LoVo (cell line): ENCODE results near the gene COA5.
A peak's percentile ranks its signal among the peaks of the same experiment; 100 is the strongest.

Source experiments
- DNase-seq: peaks from one replicate; pipeline ENCODE4 v3.0.0-alpha.2; 2016; ENCODE audit warnings: low spot score

The COA5 gene

DNA sequence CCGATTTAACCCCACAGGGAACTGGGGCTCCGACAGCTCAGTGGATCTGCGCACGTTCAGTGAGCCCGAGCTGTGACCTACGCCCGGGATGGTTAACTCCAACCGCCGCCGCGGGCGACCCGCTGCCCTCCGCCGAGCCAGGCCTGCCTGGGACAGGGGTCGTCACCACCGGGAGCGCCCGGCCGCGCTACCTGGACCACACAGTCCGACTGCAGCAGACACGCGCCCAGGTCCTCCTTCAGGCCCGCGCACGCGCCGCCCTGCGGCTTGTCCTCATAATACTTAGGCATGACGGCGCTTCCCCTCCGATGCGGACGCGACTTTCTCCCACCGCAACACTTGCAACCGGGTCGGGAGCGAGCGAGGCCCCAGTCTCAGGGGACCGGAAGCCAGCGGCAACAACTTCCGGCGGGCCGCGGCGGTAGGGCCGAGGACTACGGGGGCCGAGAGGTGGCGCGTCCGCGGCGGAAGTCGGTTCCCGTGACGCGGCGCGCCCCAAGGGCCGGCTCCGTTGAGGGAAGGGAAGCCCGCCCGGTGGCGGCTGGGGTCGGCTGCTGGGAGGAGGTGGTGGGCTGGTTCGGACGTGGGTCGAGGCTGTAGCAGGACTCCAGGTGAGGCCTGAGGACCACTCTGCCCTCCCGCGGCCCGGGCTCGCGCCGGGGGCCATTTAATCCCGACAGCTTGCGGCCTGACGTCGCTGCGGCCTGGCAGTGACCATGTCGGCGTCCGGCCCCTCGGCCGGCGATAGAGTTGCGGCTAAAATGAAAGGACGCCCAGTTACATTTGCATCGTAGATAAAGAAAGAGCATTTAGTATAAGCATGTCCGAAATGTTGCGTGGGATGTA is at the start of gene COA5, which contains the start of gene UNC50:
Gene COA5 (minus strand): TSS at position 397 of the 846 bp plus-strand sequence. CDS start 107 bp downstream, at position 290.
Gene UNC50 (plus strand): TSS at position 474 of the 846 bp plus-strand sequence. CDS start 1,171 bp downstream, outside the sequence.
- peak; percentile 89 for DNase-seq

DNA sequence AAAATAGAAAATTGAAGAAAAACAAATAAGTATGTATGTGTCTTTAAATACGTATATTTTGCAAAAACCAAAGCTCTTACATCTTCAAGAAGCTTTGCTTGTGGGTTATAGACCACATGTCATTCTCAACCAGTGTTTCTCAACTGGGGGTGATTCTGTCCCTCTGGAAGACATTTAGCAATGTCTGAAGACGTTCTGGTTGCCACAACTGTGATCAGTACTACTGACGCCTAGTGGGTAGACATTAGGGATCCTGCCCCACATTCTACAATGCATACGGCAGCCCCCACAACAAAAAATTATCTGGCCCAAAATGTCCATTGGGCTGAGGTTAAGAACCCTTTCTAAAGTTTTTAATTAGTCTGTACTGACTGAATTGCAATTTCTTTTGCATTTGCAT is 48.5 kb upstream of the COA5 start:
- no peak for DNase-seq

DNA sequence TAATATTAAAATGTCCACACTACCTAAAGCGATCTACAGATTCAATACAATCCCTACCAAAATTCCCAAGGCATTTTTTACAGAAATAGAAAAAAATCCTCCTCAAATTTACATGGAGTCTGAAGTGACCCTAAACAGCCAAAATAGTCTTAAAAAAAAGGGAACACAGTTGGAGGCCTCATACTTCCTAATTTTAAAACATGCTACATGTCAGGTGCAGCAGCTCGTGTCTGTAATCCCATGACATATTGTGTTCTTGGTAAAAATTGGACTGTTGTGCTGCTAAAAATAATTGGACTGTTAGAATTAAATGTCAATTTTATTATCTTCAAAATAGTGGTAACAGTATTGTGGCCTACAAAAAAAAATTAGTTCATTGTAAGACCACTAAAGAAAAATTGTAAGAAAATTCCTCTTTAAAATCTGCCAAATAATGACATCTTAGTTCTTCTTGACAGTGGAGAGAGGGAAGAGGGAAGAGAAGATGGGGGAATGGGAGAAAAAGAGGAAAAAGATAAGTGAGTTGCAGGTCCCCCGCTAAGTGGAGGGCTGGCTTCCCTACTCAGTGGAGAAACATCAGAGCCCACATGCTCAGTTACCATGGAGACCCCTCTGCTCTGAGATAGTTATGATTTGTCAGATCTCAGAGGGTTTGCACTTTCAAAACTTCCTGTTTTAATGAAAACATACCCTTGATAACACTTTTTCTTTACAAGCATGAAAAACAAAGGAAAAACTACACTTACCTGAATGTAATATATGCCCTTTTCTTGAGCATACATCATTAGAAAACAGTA is 46.6 kb upstream of the COA5 start:
- DNase-seq = no peak

GRCh38 chr2:98650998-98651397 is 42.7 kb upstream of the COA5 start:
- no peak for DNase-seq

- no peak for DNase-seq
These were observed 41.7 kb upstream of the COA5 start for GRCh38 chr2:98649992-98650375.

DNA sequence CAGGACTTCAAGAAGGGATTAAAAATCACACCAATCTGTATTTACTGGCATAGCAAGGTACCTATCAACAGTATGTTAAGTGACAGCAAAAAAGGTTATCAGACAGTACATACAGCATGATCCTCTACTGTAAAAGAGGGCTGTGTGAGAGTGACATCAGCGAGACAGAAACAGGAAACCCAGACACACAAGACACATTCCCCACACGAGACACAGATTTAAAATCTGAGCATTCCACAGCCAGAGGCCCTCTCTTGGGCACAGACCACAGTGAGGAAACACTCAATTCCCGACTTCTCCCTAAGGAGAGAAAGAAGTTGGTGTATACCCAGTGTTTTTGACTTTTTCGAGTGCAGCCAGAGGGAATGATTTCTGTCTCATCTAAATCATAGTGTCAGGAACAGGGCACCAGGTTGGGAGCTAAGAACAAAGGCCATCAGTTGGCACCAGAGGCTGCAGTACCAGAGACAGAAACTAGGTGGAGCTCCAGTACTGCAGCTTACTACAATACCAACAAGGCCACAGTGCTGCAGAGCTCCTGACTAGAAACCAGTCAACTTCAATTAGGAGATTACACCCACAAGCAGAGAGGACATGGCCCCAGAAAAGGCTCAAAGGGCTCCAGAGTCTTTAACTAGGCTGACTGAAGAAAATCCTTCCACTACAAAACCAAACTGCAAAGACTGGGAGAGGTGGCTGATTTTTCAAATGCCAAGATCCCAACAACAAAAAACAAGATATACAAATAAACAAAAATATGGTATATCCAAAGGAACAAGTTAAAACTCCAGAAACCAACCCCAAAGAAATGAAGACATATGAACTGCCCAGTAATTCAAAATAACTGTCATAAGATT is 41.1 kb upstream of the COA5 start:
- DNase-seq = peak; percentile 84

DNA sequence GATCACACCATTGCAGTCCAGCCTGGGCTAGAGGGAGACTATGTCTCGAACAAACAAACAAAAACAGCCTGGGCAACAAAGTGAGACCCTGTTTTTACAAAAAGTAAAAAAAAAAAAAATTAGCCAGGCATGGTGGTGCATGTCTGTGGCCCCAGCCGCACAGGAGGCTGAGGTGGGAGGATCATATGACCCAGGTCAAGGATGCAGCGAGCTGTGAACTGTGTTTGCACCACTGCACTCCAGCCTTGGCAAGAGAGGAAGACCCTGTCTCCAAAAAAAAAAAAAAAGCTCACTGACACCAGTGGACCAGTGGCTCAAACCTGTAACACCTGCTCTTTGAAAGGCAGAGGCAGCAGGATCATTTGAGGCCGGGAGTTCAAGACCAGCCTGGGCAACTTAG is 40.1 kb upstream of the COA5 start:
- DNase-seq = no peak

GRCh38 chr2:98647636-98648035 is 39.3 kb upstream of the COA5 start:
- DNase-seq = no peak

DNA sequence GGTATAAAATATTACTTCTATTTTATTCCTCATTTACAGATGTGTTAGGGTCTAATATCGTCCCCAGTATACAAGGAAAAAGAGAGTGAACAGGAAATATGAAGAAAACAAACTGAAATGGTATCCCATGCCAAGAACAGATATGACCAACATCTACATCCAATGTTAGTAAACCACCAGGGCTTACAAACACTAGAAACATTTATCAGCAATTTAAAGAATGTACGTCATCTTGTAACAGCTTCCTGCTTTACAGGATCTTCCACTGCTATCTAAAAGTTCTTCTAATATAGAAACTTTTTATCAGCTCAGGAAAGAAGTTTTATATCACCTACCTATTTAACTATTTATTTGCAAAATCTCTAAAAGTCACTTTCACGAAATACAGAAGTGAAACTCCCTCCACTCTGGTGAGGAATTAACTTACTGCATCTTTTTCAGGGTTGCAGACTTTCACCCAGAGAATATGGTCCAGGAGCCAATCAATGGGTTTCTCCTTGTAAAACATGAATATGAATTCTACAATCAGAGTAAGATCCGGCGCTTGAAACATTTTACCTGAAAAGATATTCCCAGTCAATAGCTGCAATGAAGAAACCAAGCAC is 35.3 kb upstream of the COA5 start:
- DNase-seq = no peak

DNA sequence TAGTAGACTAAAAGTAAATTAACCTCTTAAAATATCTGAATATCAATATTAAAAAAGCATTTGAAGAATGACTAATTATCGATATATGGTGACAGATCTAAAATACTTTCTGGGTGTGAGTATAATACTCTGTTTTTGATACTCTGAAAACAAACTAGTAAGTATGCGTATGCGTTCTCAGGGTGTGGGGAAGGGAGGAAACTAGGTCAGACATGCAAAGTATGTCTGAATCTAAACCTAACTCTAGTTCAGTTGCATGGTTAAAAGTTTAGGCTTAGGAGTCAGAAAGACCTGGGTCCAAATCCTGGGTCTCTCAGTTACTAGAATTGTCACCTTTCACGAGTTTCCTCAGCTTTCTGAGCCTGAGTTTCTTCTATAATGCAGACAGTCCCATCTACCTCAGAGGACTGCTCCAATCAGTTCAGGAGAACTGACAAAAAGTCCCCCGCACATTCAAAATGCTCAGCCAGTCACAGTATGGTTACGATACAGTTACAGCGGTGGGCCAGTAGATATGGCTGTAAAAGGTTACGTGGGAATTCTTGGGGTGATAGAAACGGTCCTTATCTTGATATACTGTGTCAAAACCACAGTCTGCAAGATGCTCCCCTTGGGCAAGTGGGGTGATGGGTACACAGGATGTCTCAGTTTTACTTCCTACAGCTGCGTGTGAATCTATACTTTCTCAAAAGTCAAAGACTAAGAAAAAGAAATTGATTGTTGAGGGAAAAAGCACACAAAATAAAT is 29.3 kb upstream of the COA5 start:
- DNase-seq = no peak

- no peak for DNase-seq
These were observed 26.2 kb upstream of the COA5 start for GRCh38 chr2:98634406-98635092.

DNA sequence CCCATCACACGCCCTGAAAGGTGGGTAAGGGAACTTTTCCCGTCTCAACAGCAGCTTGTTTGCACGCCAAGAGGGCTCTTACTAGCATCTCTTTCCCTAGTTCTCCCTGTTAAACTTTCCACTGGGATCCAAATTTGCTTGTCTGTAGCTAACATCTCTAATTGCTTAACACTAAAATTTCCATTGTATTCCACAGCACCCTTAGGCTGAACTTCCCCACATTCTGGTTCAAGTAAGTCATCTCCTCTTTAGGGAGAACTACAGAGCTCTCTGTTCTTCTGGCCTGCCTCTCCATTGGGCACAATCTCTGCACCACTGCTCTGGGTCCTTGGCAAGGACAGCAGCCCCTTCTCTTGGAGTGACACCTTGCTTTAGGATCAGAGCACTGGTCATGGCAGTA is 24.0 kb upstream of the COA5 start:
- DNase-seq = no peak

DNA sequence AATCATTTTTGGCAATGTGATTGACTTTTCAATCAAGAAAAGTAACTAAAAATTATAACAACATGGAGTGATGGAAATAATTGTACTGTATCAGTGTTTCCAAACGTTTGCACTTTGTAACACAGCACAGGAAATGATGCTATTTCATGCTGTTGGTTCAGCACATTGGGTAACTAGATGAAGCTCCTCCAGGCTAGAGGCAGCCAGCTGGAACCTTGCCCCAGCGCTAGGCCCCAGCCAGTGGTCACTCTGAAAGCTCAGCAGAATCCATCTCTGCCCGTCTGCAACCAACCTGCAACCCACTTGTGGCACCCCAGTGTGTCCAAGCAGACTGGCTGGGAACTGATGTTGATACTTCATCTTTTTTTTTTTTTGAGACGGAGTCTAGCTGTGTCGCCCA is 15.3 kb upstream of the COA5 start:
- DNase-seq = no peak

DNA sequence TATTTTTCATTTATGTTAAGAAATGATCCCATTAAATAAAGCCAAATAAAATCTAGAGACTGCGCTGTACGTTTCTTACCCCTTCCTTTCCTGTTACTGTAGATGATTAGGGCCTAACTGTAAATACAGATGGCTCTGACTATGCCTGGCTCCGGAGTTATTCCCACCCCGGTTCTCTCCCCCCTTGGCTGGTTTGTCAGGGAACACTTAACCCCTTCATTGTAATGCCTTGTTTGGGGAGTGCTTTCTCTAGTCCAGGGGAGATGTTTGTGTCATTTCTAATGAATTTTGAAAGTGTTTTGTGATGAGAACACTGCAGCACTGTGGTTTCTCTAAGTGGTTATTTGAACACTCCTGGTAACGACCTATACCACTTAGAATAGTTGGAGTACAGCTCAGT is 8.8 kb upstream of the COA5 start:
- no peak for DNase-seq

DNA sequence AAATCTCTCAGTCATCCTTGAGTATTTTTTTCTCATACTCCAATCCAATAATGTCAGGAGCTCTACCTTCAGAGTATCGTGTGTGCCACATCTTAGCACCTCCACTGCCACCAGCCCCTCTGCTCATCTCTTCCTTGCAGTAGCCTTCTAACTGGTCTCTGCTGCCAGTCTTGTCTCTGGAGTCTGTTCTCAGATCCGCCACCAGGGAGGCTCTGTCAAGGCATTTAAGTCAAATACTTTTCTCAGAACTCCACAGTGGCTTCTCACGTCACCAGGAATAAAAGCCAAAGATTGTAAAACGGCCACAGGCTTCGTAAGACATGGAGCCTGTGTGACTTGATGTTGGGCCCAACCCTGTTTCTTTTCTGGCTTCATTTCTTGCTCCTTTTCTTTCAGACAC is 7.2 kb upstream of the COA5 start:
- DNase-seq = no peak

- no peak for DNase-seq
These were observed 5.9 kb upstream of the COA5 start for GRCh38 chr2:98614024-98614739.

GRCh38 chr2:98608962-98609604 is 771 bp upstream of the COA5 start:
- no peak for DNase-seq

GRCh38 chr2:98607741-98608115 is 584 bp downstream of the COA5 start:
- peak; percentile 5 for DNase-seq

- no peak for DNase-seq
These were observed 1.2 kb downstream of the COA5 start for GRCh38 chr2:98607104-98607503.
